ENCODE results near the gene CNGB1.

DNA sequence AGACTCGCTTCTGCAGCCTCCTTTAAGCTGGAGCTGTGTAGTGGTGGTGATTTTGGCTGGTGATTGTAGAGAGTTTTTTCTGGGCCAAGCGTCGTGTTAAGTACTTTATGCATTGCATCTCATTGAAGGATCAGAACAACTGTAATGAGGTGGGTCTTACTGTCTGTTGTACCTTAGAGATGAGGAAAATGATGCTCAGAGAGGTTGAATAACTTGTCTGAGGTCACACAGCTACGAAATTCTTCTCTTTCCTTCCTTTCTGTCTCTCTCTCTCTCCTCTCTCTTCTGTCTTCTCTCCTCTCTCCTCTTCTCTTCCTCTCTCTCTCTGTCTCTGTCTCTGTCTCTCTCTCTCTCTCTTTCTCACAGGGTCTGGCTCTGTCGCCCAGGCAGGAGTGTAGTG is 82.8 kb downstream of the CNGB1 start:
- TF ChIP-seq, protein P1, sequence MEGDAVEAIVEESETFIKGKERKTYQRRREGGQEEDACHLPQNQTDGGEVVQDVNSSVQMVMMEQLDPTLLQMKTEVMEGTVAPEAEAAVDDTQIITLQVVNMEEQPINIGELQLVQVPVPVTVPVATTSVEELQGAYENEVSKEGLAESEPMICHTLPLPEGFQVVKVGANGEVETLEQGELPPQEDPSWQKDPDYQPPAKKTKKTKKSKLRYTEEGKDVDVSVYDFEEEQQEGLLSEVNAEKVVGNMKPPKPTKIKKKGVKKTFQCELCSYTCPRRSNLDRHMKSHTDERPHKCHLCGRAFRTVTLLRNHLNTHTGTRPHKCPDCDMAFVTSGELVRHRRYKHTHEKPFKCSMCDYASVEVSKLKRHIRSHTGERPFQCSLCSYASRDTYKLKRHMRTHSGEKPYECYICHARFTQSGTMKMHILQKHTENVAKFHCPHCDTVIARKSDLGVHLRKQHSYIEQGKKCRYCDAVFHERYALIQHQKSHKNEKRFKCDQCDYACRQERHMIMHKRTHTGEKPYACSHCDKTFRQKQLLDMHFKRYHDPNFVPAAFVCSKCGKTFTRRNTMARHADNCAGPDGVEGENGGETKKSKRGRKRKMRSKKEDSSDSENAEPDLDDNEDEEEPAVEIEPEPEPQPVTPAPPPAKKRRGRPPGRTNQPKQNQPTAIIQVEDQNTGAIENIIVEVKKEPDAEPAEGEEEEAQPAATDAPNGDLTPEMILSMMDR (IDR thresholded peaks at IDR 0.05): no peak
- no peak for TF ChIP-seq POLR2A (IDR thresholded peaks at IDR 0.05)

Data from ovary (tissue), 3 donors.